PFSK-1 (cell line): ENCODE data around the gene SMCO4.

ENCODE experiments used
- FOXP2 ChIP-seq: optimal IDR thresholded peaks from 2 replicates; pipeline ENCODE3; 2011; ENCODE audit warnings: borderline replicate concordance, control low read depth, inconsistent platforms; ENCODE audit not compliant: insufficient read depth; ENCODE audit errors: extremely low read length, extremely low read depth
- POLR2AphosphoS5 ChIP-seq: IDR thresholded peaks from 2 replicates; pipeline ENCODE4 v1.6.1; 2012; ENCODE audit warnings: low read depth, mild to moderate bottlenecking, control low read depth, low read length, moderate library complexity
- SIN3A ChIP-seq: IDR thresholded peaks from 2 replicates; pipeline ENCODE4 v1.6.1; 2012; ENCODE audit warnings: mild to moderate bottlenecking, low read length, moderate library complexity, borderline replicate concordance; ENCODE audit not compliant: insufficient read depth
- TAF1 ChIP-seq: IDR thresholded peaks from 2 replicates; pipeline ENCODE4 v1.6.1; 2012; ENCODE audit warnings: low read length, control low read depth, borderline replicate concordance; ENCODE audit not compliant: insufficient read depth
- TF ChIP-seq, protein P1 (sequence below), 2 experiments: IDR thresholded peaks; 2 replicates each; pipeline versions ENCODE4 v1.6.1 to v1.8.0; 2011 to 2012; ENCODE audit warnings: low read depth in 2 of 2, low read length in 2 of 2, control low read depth in 1 of 2, inconsistent platforms in 1 of 2, mild to moderate bottlenecking in 1 of 2, moderate library complexity in 1 of 2; ENCODE audit not compliant: insufficient read depth in 1 of 2

- TF ChIP-seq POLR2AphosphoS5 (no peak), SIN3A (no peak), TAF1 (no peak), FOXP2 (no peak)
- TF ChIP-seq, protein P1, sequence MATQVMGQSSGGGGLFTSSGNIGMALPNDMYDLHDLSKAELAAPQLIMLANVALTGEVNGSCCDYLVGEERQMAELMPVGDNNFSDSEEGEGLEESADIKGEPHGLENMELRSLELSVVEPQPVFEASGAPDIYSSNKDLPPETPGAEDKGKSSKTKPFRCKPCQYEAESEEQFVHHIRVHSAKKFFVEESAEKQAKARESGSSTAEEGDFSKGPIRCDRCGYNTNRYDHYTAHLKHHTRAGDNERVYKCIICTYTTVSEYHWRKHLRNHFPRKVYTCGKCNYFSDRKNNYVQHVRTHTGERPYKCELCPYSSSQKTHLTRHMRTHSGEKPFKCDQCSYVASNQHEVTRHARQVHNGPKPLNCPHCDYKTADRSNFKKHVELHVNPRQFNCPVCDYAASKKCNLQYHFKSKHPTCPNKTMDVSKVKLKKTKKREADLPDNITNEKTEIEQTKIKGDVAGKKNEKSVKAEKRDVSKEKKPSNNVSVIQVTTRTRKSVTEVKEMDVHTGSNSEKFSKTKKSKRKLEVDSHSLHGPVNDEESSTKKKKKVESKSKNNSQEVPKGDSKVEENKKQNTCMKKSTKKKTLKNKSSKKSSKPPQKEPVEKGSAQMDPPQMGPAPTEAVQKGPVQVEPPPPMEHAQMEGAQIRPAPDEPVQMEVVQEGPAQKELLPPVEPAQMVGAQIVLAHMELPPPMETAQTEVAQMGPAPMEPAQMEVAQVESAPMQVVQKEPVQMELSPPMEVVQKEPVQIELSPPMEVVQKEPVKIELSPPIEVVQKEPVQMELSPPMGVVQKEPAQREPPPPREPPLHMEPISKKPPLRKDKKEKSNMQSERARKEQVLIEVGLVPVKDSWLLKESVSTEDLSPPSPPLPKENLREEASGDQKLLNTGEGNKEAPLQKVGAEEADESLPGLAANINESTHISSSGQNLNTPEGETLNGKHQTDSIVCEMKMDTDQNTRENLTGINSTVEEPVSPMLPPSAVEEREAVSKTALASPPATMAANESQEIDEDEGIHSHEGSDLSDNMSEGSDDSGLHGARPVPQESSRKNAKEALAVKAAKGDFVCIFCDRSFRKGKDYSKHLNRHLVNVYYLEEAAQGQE (IDR thresholded peaks at IDR 0.05; ENCODE audit: insufficient read depth in 1 of 2, low read depth in 2 of 2, low read length in 2 of 2), result no peak
These were observed 25.1 kb downstream of the SMCO4 start for GRCh38 chr11:93518081-93518480.
